Loucy (cell line): ENCODE measurements around the gene LRRC4B.

Experiments used
- H2AFZ ChIP-seq: fragments of 200-600 bp; sonication (generic); 2 replicates; pipeline ENCODE4 v1.6.0; 2016; ENCODE audit warnings: antibody characterized with exemption, mild to moderate bottlenecking, low read length, moderate library complexity
- H3F3A ChIP-seq: fragments of 200-600 bp; 2 replicates; pipeline ENCODE4 v1.6.0; 2016; ENCODE audit warnings: antibody characterized with exemption, low read depth, mild to moderate bottlenecking
- H3K27me3 ChIP-seq: fragments of 200-600 bp; sonication (generic); 2 replicates; pipeline ENCODE4 v1.6.1; 2014; ENCODE audit warnings: low read length, mild to moderate bottlenecking; ENCODE audit not compliant: insufficient read depth, poor library complexity, severe bottlenecking
- H3K36me3 ChIP-seq: fragments of 200-600 bp; sonication (generic); 2 replicates; pipeline ENCODE4 v1.6.1; 2016; ENCODE audit warnings: low read length; ENCODE audit not compliant: insufficient read depth
- H3K4me1 ChIP-seq: fragments of 200-600 bp; sonication (generic); 2 replicates; pipeline ENCODE4 v1.5.1; 2014; ENCODE audit warnings: low read length, mild to moderate bottlenecking; ENCODE audit not compliant: insufficient read depth, poor library complexity, severe bottlenecking
- H3K4me2 ChIP-seq: fragments of 200-600 bp; sonication (generic); 2 replicates; pipeline ENCODE4 v1.6.0; 2014; ENCODE audit warnings: antibody characterized with exemption, low read length, low read depth, mild to moderate bottlenecking; ENCODE audit not compliant: poor library complexity, severe bottlenecking
- H3K4me3 ChIP-seq: fragments of 200-600 bp; sonication (generic); 2 replicates; pipeline ENCODE4 v1.5.1; 2014; ENCODE audit warnings: low read length, mild to moderate bottlenecking, mixed read lengths; ENCODE audit not compliant: poor library complexity, severe bottlenecking
- H3K79me2 ChIP-seq: fragments of 200-600 bp; sonication (generic); 2 replicates; pipeline ENCODE4 v1.6.1; 2014; ENCODE audit warnings: low read length; ENCODE audit not compliant: insufficient read depth
- H3K9ac ChIP-seq: fragments of 200-600 bp; sonication (generic); 2 replicates; pipeline ENCODE4 v1.6.0; 2014; ENCODE audit warnings: mild to moderate bottlenecking, low read depth, low read length, moderate library complexity; ENCODE audit not compliant: poor library complexity, severe bottlenecking
- H3K9me2 ChIP-seq: fragments of 200-600 bp; sonication (generic); replicated peaks from 2 replicates; pipeline ENCODE4 v1.6.1; 2016; ENCODE audit warnings: low read depth, low read length, mixed read lengths
- H3K9me3 ChIP-seq: fragments of 200-600 bp; sonication (generic); 2 replicates; pipeline ENCODE4 v1.6.1; 2014; ENCODE audit warnings: mild to moderate bottlenecking, antibody characterized with exemption, low read length, low read depth; ENCODE audit not compliant: insufficient read depth
- H4K20me1 ChIP-seq: fragments of 200-600 bp; sonication (generic); 2 replicates; pipeline ENCODE4 v1.6.0; 2014; ENCODE audit warnings: antibody characterized with exemption, low read length, mild to moderate bottlenecking; ENCODE audit not compliant: insufficient read depth, poor library complexity, severe bottlenecking
- CTCF ChIP-seq: fragments of 200-600 bp; sonication (generic); conservative IDR thresholded peaks from 2 replicates; pipeline ENCODE4 v1.5.1; 2014; ENCODE audit warnings: mild to moderate bottlenecking, antibody characterized with exemption, low read length
- EZH2phosphoT487 ChIP-seq: fragments of 200-600 bp; IDR thresholded peaks from 2 replicates; pipeline ENCODE4 v1.6.1; 2018; ENCODE audit warnings: antibody characterized with exemption, mild to moderate bottlenecking, moderate library complexity, borderline replicate concordance

Gene LRRC4B

GRCh38 chr19:50512999-50513745 lies 55.1 kb downstream of the LRRC4B start:
- Histone ChIP-seq H3F3A (no peaks in the 10 kb centered on the region), H3K27me3 (no peaks in the 10 kb centered on the region), H3K4me1 (peaks cover 8% of the 10 kb centered on the region), H4K20me1 (no peaks in the 10 kb centered on the region), H2AFZ (no peak overlapping the region), H3K4me2 (no peak overlapping the region), H3K36me3 (no peaks in the 10 kb centered on the region), H3K79me2 (no peaks in the 10 kb centered on the region), H3K4me3 (no peak overlapping the region), H3K9ac (no peak overlapping the region), H3K9me2 (no peaks in the 10 kb centered on the region), H3K9me3 (no peaks in the 10 kb centered on the region)
- TF ChIP-seq CTCF (no peak), EZH2phosphoT487 (no peak)

GRCh38 chr19:50512112-50512998 lies 55.9 kb downstream of the LRRC4B start:
- no peaks in the 10 kb centered on the region for H3K9me2 ChIP-seq
- H3K4me2 ChIP-seq: peak overlapping the region; percentile 65

More at GRCh38 chr19:50512112-50512998, 55.9 kb downstream of the LRRC4B start:
- no peaks in the 10 kb centered on the region for H3K36me3 ChIP-seq
- H3K4me1 ChIP-seq: peaks cover 8% of the 10 kb centered on the region
- H4K20me1 ChIP-seq: no peaks in the 10 kb centered on the region
- no peaks in the 10 kb centered on the region for H3K79me2 ChIP-seq
- peak overlapping the region; percentile 78 for H3K4me3 ChIP-seq
- H2AFZ ChIP-seq: no peak overlapping the region
- TF ChIP-seq EZH2phosphoT487: no peak
- no peak for TF ChIP-seq CTCF
- no peaks in the 10 kb centered on the region for H3K9me3 ChIP-seq
- H3K27me3 ChIP-seq: no peaks in the 10 kb centered on the region
- peak overlapping the region; percentile 77 for H3K9ac ChIP-seq
- no peaks in the 10 kb centered on the region for H3F3A ChIP-seq
